ENCODE data around the gene PDX1.

DNA sequence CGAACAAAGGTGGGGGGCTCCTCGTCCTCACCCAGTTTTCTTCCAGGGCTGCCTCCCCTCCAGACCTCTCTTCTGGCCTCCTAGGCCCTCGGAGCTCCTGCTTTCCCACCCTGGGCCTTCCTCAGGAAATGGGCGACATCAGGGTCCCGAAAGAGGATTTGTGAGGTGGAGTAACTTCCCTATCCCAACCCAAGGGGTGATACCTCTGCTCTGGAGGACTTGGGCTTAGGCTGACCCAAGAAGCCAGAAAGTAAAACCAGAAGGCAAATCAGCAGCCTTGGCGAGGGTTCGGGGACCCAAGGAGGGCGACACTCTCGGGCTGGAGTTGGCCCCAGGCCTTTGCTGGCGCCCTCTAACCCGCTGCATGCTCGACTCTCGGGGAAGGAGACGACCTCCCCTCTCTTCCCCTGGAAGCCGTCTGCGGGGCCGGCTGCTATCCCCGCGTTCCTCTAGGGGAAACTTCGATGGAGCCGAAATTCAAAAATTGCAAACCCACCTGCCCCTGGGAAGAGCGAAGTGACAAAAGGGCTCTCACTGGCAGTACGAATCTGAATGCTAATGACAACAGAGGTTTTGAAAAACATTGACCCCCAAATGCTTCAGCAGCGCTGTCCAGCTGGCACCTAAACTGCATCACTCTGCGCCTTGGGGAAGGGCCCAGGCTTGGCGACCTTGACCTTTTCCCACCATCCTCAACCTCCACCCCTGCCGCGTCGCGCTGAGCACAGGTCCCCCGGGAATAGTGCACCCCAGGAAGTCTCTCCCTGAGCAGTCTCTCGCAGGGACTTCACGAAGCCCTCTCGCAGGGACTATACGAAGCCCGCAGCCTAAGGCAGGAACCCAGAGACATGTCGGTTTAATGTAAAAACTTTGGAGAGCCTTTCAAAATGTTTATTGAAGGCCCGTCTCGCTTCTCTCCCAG lies 2.4 kb downstream of the PDX1 start:
- TF ChIP-seq, protein P1, sequence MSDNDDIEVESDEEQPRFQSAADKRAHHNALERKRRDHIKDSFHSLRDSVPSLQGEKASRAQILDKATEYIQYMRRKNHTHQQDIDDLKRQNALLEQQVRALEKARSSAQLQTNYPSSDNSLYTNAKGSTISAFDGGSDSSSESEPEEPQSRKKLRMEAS (IDR thresholded peaks at IDR 0.05) = no peak
- TF ChIP-seq FOXM1 (IDR thresholded peaks at IDR 0.05; ENCODE audit: borderline replicate concordance, low read depth) = no peak
- TF ChIP-seq TAF1 (IDR thresholded peaks at IDR 0.05; ENCODE audit: low read depth) = no peak
- no peak for TF ChIP-seq EP300 (IDR thresholded peaks at IDR 0.05; ENCODE audit: borderline replicate concordance)
- TF ChIP-seq, protein P2, sequence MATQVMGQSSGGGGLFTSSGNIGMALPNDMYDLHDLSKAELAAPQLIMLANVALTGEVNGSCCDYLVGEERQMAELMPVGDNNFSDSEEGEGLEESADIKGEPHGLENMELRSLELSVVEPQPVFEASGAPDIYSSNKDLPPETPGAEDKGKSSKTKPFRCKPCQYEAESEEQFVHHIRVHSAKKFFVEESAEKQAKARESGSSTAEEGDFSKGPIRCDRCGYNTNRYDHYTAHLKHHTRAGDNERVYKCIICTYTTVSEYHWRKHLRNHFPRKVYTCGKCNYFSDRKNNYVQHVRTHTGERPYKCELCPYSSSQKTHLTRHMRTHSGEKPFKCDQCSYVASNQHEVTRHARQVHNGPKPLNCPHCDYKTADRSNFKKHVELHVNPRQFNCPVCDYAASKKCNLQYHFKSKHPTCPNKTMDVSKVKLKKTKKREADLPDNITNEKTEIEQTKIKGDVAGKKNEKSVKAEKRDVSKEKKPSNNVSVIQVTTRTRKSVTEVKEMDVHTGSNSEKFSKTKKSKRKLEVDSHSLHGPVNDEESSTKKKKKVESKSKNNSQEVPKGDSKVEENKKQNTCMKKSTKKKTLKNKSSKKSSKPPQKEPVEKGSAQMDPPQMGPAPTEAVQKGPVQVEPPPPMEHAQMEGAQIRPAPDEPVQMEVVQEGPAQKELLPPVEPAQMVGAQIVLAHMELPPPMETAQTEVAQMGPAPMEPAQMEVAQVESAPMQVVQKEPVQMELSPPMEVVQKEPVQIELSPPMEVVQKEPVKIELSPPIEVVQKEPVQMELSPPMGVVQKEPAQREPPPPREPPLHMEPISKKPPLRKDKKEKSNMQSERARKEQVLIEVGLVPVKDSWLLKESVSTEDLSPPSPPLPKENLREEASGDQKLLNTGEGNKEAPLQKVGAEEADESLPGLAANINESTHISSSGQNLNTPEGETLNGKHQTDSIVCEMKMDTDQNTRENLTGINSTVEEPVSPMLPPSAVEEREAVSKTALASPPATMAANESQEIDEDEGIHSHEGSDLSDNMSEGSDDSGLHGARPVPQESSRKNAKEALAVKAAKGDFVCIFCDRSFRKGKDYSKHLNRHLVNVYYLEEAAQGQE (IDR thresholded peaks at IDR 0.05; ENCODE audit: low read depth) = no peak
- no peak for TF ChIP-seq ZBTB7A (IDR thresholded peaks at IDR 0.05; ENCODE audit: low read depth)
- no peak for TF ChIP-seq YY1 (IDR thresholded peaks at IDR 0.05; ENCODE audit: low read depth)
- no peak for TF ChIP-seq RAD21 (IDR thresholded peaks at IDR 0.05; ENCODE audit: low read depth)
- TF ChIP-seq CREB1 (IDR thresholded peaks at IDR 0.05; ENCODE audit: low read depth) = no peak
- TF ChIP-seq CEBPB (IDR thresholded peaks at IDR 0.05) = no peak
- no peak for TF ChIP-seq NFIC (IDR thresholded peaks at IDR 0.05)
